SU-DHL-6 (cell line): Measurements from ENCODE around the gene MAD2L1BP.

Experiments
- H2AFZ ChIP-seq: fragments of 200-600 bp; sonication (generic); 2 replicates; pipeline ENCODE4 v1.6.1; 2014; ENCODE audit warnings: low read depth, mild to moderate bottlenecking, moderate library complexity, mixed read lengths, antibody characterized with exemption, low read length; ENCODE audit not compliant: severe bottlenecking
- H3F3A ChIP-seq: fragments of 200-600 bp; shearing (Covaris generic); 2 replicates; pipeline ENCODE4 v1.6.0; 2016; ENCODE audit warnings: antibody characterized with exemption, mild to moderate bottlenecking; ENCODE audit not compliant: insufficient read depth
- H3K27ac ChIP-seq: fragments of 200-600 bp; sonication (generic); 2 replicates; pipeline ENCODE4 v1.5.1; 2016; ENCODE audit warnings: low read depth, mild to moderate bottlenecking, low read length, moderate library complexity, mixed read lengths
- H3K27me3 ChIP-seq: fragments of 200-600 bp; sonication (generic), shearing (Covaris generic); 2 replicates; pipeline ENCODE4 v1.6.0; 2014; ENCODE audit warnings: mild to moderate bottlenecking, low read length
- H3K36me3 ChIP-seq: fragments of 200-600 bp; sonication (generic); 2 replicates; pipeline ENCODE4 v1.6.1; 2014; ENCODE audit warnings: mild to moderate bottlenecking, low read length, mixed read lengths
- H3K4me2 ChIP-seq: fragments of 300-600, 200-600 bp; shearing (Covaris generic), sonication (generic); 2 replicates; pipeline ENCODE4 v1.6.0; 2014; ENCODE audit warnings: low read length, low read depth, mild to moderate bottlenecking; ENCODE audit not compliant: poor library complexity, severe bottlenecking
- H3K4me3 ChIP-seq: fragments of 200-600 bp; sonication (generic); 2 replicates; pipeline ENCODE4 v1.5.1; 2014; ENCODE audit warnings: antibody characterized with exemption, low read length, mild to moderate bottlenecking, mixed read lengths; ENCODE audit not compliant: insufficient read depth, poor library complexity, severe bottlenecking
- H3K79me2 ChIP-seq: fragments of 200-600 bp; sonication (generic); 2 replicates; pipeline ENCODE4 v1.6.1; 2014; ENCODE audit warnings: mild to moderate bottlenecking, low read length, moderate library complexity; ENCODE audit not compliant: insufficient read depth
- H3K9ac ChIP-seq: fragments of 200-600 bp; sonication (generic); 2 replicates; pipeline ENCODE4 v1.7.0; 2014; ENCODE audit warnings: mild to moderate bottlenecking, low read length
- H3K9me2 ChIP-seq: fragments of 200-600 bp; sonication (generic); replicated peaks from 2 replicates; pipeline ENCODE4 v1.6.1; 2014; ENCODE audit warnings: low read length; ENCODE audit not compliant: insufficient read depth
- H3K9me3 ChIP-seq: fragments of 200-600 bp; sonication (generic); 2 replicates; pipeline ENCODE4 v1.6.1; 2014; ENCODE audit warnings: low read length, mixed read lengths; ENCODE audit not compliant: insufficient read depth
- H4K20me1 ChIP-seq: fragments of 200-600 bp; sonication (generic); 2 replicates; pipeline ENCODE4 v1.6.1; 2014; ENCODE audit warnings: low read depth, mild to moderate bottlenecking, antibody characterized with exemption, low read length, moderate library complexity, mixed read lengths
- CTCF ChIP-seq: fragments of 200-600 bp; sonication (generic); IDR thresholded peaks from one replicate; pipeline ENCODE4 v1.5.1; 2017; ENCODE audit warnings: antibody characterized with exemption, mild to moderate bottlenecking, low read length, moderate library complexity; ENCODE audit not compliant: insufficient read depth, poor library complexity, severe bottlenecking
- EZH2phosphoT487 ChIP-seq: fragments of 200-600 bp; sonication (generic), shearing (Covaris generic); conservative IDR thresholded peaks from 2 replicates; pipeline ENCODE4 v1.6.1; 2018; ENCODE audit warnings: mild to moderate bottlenecking, antibody characterized with exemption, low read length, moderate library complexity, mixed read lengths

Gene MAD2L1BP

GRCh38 chr6:43644940-43645612 lies 9.4 kb downstream of the MAD2L1BP start, which contains the start of gene RSPH9:
Gene RSPH9, plus strand, starts transcription at chr6:43645036. Its CDS starts 63 bp downstream, at chr6:43645099.
- Histone ChIP-seq H3K9ac (no peak within 1 kb of the TSS), H3K9me2 (no peaks in the 10 kb centered on the region), H3F3A (peaks cover 7% of the 10 kb centered on the region), H3K9me3 (no peaks in the 10 kb centered on the region), H3K4me3 (no peak within 1 kb of the TSS), H4K20me1 (no peaks in the 10 kb centered on the region), H3K27me3 (no peaks in the 10 kb centered on the region), H3K36me3 (peaks cover 15% of the 10 kb centered on the region), H2AFZ (no peak within 1 kb of the TSS), H3K79me2 (peaks cover 18% of the 10 kb centered on the region), H3K4me2 (no peak within 1 kb of the TSS), H3K27ac (no peak within 1 kb of the TSS)
- TF ChIP-seq EZH2phosphoT487 (no peak), CTCF (no peak)

- no peak overlapping the region for H3K4me3 ChIP-seq
- TF ChIP-seq EZH2phosphoT487 (no peak), CTCF (no peak)
- H3K4me2 ChIP-seq = no peak overlapping the region
These were observed 9.9 kb downstream of the MAD2L1BP start for GRCh38 chr6:43645613-43645964.

GRCh38 chr6:43647613-43648012 lies 12.0 kb downstream of the MAD2L1BP start:
- H3K36me3 ChIP-seq = no peaks in the 10 kb centered on the region
- no peaks in the 10 kb centered on the region for H4K20me1 ChIP-seq
- H3K27ac ChIP-seq = no peak overlapping the region
- no peaks in the 10 kb centered on the region for H3K9me2 ChIP-seq
- H3K4me2 ChIP-seq = no peak overlapping the region
- no peaks in the 10 kb centered on the region for H3K79me2 ChIP-seq
- H3K27me3 ChIP-seq = no peaks in the 10 kb centered on the region
- no peak overlapping the region for H3K9ac ChIP-seq
- TF ChIP-seq EZH2phosphoT487 = no peak
- no peak for TF ChIP-seq CTCF
- H3F3A ChIP-seq = peaks cover 7% of the 10 kb centered on the region
- H3K9me3 ChIP-seq = no peaks in the 10 kb centered on the region
- no peak overlapping the region for H3K4me3 ChIP-seq
- H2AFZ ChIP-seq = no peak overlapping the region

More at GRCh38 chr6:43645613-43645964, 9.9 kb downstream of the MAD2L1BP start:
- Histone ChIP-seq H3F3A (peaks cover 7% of the 10 kb centered on the region), H3K9me2 (no peaks in the 10 kb centered on the region), H3K9ac (no peak overlapping the region), H4K20me1 (no peaks in the 10 kb centered on the region), H2AFZ (no peak overlapping the region), H3K27ac (no peak overlapping the region), H3K9me3 (no peaks in the 10 kb centered on the region), H3K36me3 (peaks cover 10% of the 10 kb centered on the region), H3K79me2 (peaks cover 13% of the 10 kb centered on the region), H3K27me3 (no peaks in the 10 kb centered on the region)
